ENCODE results near the gene MGA.

The MGA gene

GRCh38 chr15:41692049-41692448 is 31.8 kb downstream of the MGA start:
- DNase-seq = no peak
- no peak for TF ChIP-seq CTCF (IDR thresholded peaks at IDR 0.05; ENCODE audit: low read depth, low read length)
- Histone ChIP-seq H3K27me3 (ENCODE audit: insufficient read depth, low read depth, severe bottlenecking) (no peaks in the 10 kb centered on the region), H3K9me3 (ENCODE audit: severe bottlenecking) (no peaks in the 10 kb centered on the region), H3K4me3 (ENCODE audit: low read depth, low read length) (no peak overlapping the region), H3K36me3 (no peaks in the 10 kb centered on the region), H3K27ac (no peak overlapping the region)

- no peak for TF ChIP-seq CTCF (IDR thresholded peaks at IDR 0.05; ENCODE audit: low read depth, low read length)
- Histone ChIP-seq H3K27ac (no peak overlapping the region), H3K4me3 (ENCODE audit: low read depth, low read length) (no peak overlapping the region), H3K27me3 (ENCODE audit: insufficient read depth, low read depth, severe bottlenecking) (no peaks in the 10 kb centered on the region), H3K36me3 (no peaks in the 10 kb centered on the region), H3K9me3 (ENCODE audit: severe bottlenecking) (no peaks in the 10 kb centered on the region)
- no peak for DNase-seq
Observed at GRCh38 chr15:41693757-41694156, 33.6 kb downstream of the MGA start.

- Histone ChIP-seq H3K27ac (no peak overlapping the region), H3K27me3 (ENCODE audit: insufficient read depth, low read depth, severe bottlenecking) (no peaks in the 10 kb centered on the region), H3K36me3 (no peaks in the 10 kb centered on the region), H3K9me3 (ENCODE audit: severe bottlenecking) (no peaks in the 10 kb centered on the region), H3K4me3 (ENCODE audit: low read depth, low read length) (no peak overlapping the region)
- 0 out of 2 replicates have a peak, but pooled peaks have one; percentile 23 for TF ChIP-seq CTCF (IDR thresholded peaks at IDR 0.05; ENCODE audit: low read depth, low read length)
- DNase-seq = peak; percentile 35
Observed at GRCh38 chr15:41695750-41696436, 35.7 kb downstream of the MGA start.

DNA sequence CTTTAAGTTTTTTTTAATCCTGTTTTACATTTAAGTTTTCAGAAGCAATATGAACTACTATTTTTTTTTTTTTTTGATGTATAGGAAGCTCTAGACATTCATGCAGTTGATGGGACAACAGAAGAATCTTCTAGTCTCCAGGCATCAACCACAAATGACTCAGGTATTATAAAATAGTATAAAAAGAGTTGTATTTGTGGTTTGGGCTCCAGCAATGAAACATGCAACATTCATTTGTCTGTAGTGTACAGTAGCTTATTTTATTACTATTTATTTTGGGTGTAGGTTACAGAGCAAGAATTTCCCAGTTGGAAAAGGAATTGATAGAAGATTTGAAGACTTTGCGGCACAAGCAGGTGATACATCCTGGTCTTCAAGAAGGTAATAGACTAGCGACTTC is 38.6 kb downstream of the MGA start:
- Histone ChIP-seq H3K27me3 (ENCODE audit: insufficient read depth, low read depth, severe bottlenecking) (no peaks in the 10 kb centered on the region), H3K27ac (no peak overlapping the region), H3K36me3 (no peaks in the 10 kb centered on the region; the same call in 1 of the 2 replicates), H3K9me3 (ENCODE audit: severe bottlenecking) (no peaks in the 10 kb centered on the region), H3K4me3 (ENCODE audit: low read depth, low read length) (no peak overlapping the region)
- TF ChIP-seq CTCF (IDR thresholded peaks at IDR 0.05; ENCODE audit: low read depth, low read length) = no peak
- no peak for DNase-seq

DNA sequence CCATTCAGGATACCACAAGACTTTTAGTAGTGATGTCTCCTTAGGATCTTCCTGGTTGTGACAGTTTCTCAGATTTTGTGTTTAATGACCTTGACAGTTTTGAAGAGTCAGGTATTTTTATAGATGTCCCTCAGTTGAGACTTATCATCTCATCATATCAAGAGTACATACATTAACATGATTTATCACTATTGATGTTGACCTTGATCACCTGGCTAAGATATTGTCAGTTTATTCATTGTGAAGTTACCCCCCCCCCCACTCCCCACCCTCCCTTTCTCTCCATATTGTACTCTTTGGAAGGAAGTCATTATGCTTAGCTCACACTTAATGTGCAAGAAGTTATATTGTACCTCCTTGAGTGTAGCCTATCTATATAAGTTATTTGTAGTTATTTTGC is 42.9 kb downstream of the MGA start:
- Histone ChIP-seq H3K9me3 (ENCODE audit: severe bottlenecking) (no peaks in the 10 kb centered on the region), H3K27me3 (ENCODE audit: insufficient read depth, low read depth, severe bottlenecking) (no peaks in the 10 kb centered on the region), H3K27ac (no peak overlapping the region), H3K4me3 (ENCODE audit: low read depth, low read length) (no peak overlapping the region), H3K36me3 (no peaks in the 10 kb centered on the region; the same call in 1 of the 2 replicates)
- no peak for TF ChIP-seq CTCF (IDR thresholded peaks at IDR 0.05; ENCODE audit: low read depth, low read length)
- DNase-seq = no peak

DNA sequence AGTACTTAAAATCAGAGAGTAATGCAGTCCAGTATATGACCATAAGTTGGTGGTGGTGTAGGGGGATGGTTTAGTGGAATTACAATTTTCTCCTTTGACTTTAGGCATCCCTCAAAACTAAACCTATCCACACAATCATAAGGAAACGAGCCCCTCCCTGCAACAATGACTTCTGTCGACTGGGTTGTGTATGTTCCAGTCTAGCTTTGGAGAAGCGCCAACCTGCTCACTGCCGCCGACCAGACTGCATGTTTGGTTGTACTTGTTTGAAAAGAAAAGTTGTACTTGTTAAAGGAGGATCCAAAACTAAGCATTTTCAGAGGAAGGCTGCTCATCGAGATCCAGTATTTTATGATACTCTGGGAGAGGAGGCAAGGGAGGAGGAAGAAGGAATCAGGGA is 52.8 kb downstream of the MGA start:
- no peaks in the 10 kb centered on the region for H3K27me3 ChIP-seq (ENCODE audit: insufficient read depth, low read depth, severe bottlenecking)
- H3K9me3 ChIP-seq (ENCODE audit: severe bottlenecking) = no peaks in the 10 kb centered on the region
- TF ChIP-seq CTCF (IDR thresholded peaks at IDR 0.05; ENCODE audit: low read depth, low read length) = no peak
- H3K36me3 ChIP-seq = peaks cover 37% of the 10 kb centered on the region
- no peak for DNase-seq
- H3K4me3 ChIP-seq (ENCODE audit: low read depth, low read length) = no peak overlapping the region
- no peak overlapping the region for H3K27ac ChIP-seq

Data from WERI-Rb-1 (cell line).